Liver (tissue), 9 donors: ENCODE measurements around the gene CCDC89. TPM values are rescaled to one million over a fixed set of nuclear protein-coding genes. Genes with fewer than 3 reads are reported as not detected.

Experiments used
- DNase-seq: peaks from one replicate; pipeline ENCODE4 v3.0.0-alpha.2; 2017; ENCODE audit warnings: low spot score
- H3K27ac ChIP-seq, 2 donors: one replicate each; pipeline ENCODE4 v1.7.0; 2013; ENCODE audit warnings: inconsistent platforms in 2 of 2, low read length in 2 of 2, control low read depth in 1 of 2, low read depth in 1 of 2, mild to moderate bottlenecking in 1 of 2
- H3K27me3 ChIP-seq, 4 donors: one replicate each; pipeline versions ENCODE4 v1.6.1 to v1.7.0; 2013; ENCODE audit warnings: low read length in 3 of 4, inconsistent platforms in 1 of 4, mild to moderate bottlenecking in 1 of 4, moderate library complexity in 1 of 4; ENCODE audit not compliant: control insufficient read depth in 4 of 4, insufficient read depth in 4 of 4
- H3K36me3 ChIP-seq, 4 donors: one replicate each; pipeline versions ENCODE4 v1.6.1 to v1.7.0; 2013; ENCODE audit warnings: low read length in 3 of 4, mild to moderate bottlenecking in 3 of 4, low read depth in 1 of 4, moderate library complexity in 1 of 4; ENCODE audit not compliant: control insufficient read depth in 4 of 4, insufficient read depth in 3 of 4
- H3K4me1 ChIP-seq, 4 donors: one replicate each; pipeline versions ENCODE4 v1.6.1 to v1.7.0; 2013; ENCODE audit warnings: low read length in 3 of 4, mild to moderate bottlenecking in 3 of 4, moderate library complexity in 1 of 4; ENCODE audit not compliant: control insufficient read depth in 4 of 4, insufficient read depth in 4 of 4
- H3K4me3 ChIP-seq, 3 donors: one replicate each; pipeline versions ENCODE4 v1.6.1 to v1.7.0; 2013; ENCODE audit warnings: low read length in 3 of 3, control low read depth in 1 of 3, low read depth in 1 of 3, mild to moderate bottlenecking in 1 of 3
- H3K9ac ChIP-seq, 2 donors: one replicate each; pipeline ENCODE4 v1.7.0; 2013; ENCODE audit warnings: low read length in 2 of 2, mild to moderate bottlenecking in 2 of 2, moderate library complexity in 2 of 2, control low read depth in 1 of 2, low read depth in 1 of 2
- H3K9me3 ChIP-seq, 4 donors: one replicate each; pipeline versions ENCODE4 v1.6.1 to v1.7.0; 2013; ENCODE audit warnings: low read length in 3 of 4; ENCODE audit not compliant: control insufficient read depth in 4 of 4
- EGR1 ChIP-seq, 2 donors: IDR thresholded peaks; 2 replicates each; pipeline ENCODE4 v1.6.1; 2016 to 2018; ENCODE audit warnings: antibody characterized with exemption in 2 of 2, low read depth in 2 of 2
- FOXA1 ChIP-seq: IDR thresholded peaks from 2 replicates; pipeline ENCODE4 v1.6.1; 2016; ENCODE audit warnings: antibody characterized with exemption
- FOXA2 ChIP-seq: IDR thresholded peaks from 2 replicates; pipeline ENCODE4 v1.6.1; 2016; ENCODE audit warnings: antibody characterized with exemption
- GABPA ChIP-seq, 2 donors: IDR thresholded peaks in 1 of 2; conservative IDR thresholded peaks in 1 of 2; 2 replicates each; pipeline ENCODE4 v1.6.1; 2016; ENCODE audit warnings: antibody characterized with exemption in 2 of 2, mild to moderate bottlenecking in 1 of 2, moderate library complexity in 1 of 2
- HNF4A ChIP-seq, 2 donors: conservative IDR thresholded peaks; 2 replicates each; pipeline ENCODE4 v1.6.1; 2016; ENCODE audit warnings: antibody characterized with exemption in 2 of 2, mild to moderate bottlenecking in 2 of 2
- HNF4G ChIP-seq: IDR thresholded peaks from 2 replicates; pipeline ENCODE4 v1.6.1; 2016; ENCODE audit warnings: antibody characterized with exemption
- JUND ChIP-seq, 2 donors: IDR thresholded peaks; 2 replicates each; pipeline ENCODE4 v1.6.1; 2016; ENCODE audit warnings: antibody characterized with exemption in 2 of 2
- MAX ChIP-seq: IDR thresholded peaks from 2 replicates; pipeline ENCODE4 v1.6.1; 2016; ENCODE audit warnings: antibody characterized with exemption
- NR2F2 ChIP-seq: IDR thresholded peaks from 2 replicates; pipeline ENCODE4 v1.6.1; 2016; ENCODE audit warnings: antibody characterized with exemption
- RAD21 ChIP-seq, 2 donors: IDR thresholded peaks; 2 replicates each; pipeline ENCODE4 v1.6.1; 2016; ENCODE audit warnings: antibody characterized with exemption in 2 of 2, mild to moderate bottlenecking in 2 of 2
- REST ChIP-seq: IDR thresholded peaks from 2 replicates; pipeline ENCODE4 v1.6.1; 2016; ENCODE audit warnings: antibody characterized with exemption, mild to moderate bottlenecking
- RXRA ChIP-seq, 2 donors: IDR thresholded peaks; 2 replicates each; pipeline ENCODE4 v1.6.1; 2017 to 2018; ENCODE audit warnings: antibody characterized with exemption in 2 of 2, mild to moderate bottlenecking in 1 of 2
- SP1 ChIP-seq: IDR thresholded peaks from 2 replicates; pipeline ENCODE4 v1.6.1; 2018; ENCODE audit warnings: antibody characterized with exemption, mild to moderate bottlenecking
- YY1 ChIP-seq: IDR thresholded peaks from 2 replicates; pipeline ENCODE4 v1.6.1; 2016; ENCODE audit warnings: antibody characterized with exemption, mild to moderate bottlenecking
- ZBTB33 ChIP-seq: IDR thresholded peaks from 2 replicates; pipeline ENCODE4 v1.6.1; 2016; ENCODE audit warnings: antibody characterized with exemption
- WGBS: extraction: QIAGEN DNeasy Blood & Tissue Kit; methylation state at CpG from one replicate; pipeline ENCODE4 v1.1.7; 2013; 5-methylcytosine and 5-hydroxymethylcytosine counted together
- polyA plus RNA-seq, 2 donors: library from polyadenylated mRNA; stranded (reverse) in 1 of 2; unstranded in 1 of 2; fragments of 200-250 nt in 1 of 2; fragments of >200 nt in 1 of 2; fragmentation: Nextera tagmentation in 1 of 2; extraction: Ambion mirVana in 1 of 2; gene quantifications; one replicate each; pipeline versions ENCODE4 v1.2.1 to v1.2.3, GENCODE V29; 2013 to 2015
- total RNA-seq, 2 donors: library from RNA; depleted of rRNA; stranded (reverse); fragments of >200 nt; gene quantifications; one replicate each; pipeline ENCODE4 v1.2.3, GENCODE V29; 2014
- TF ChIP-seq, protein P1 (sequence below): fragments of 150-350 bp; IDR thresholded peaks from 2 replicates; pipeline ENCODE4 v1.5.1; 2017; ENCODE audit warnings: improper control_type of control experiment, low read depth, low read length; ENCODE audit not compliant: missing input control
- donor health status: healthy.
- donor health status: healthy.
- donor health status: healthy.
- donor health status: healthy.
- donor health status: healthy.

Gene CCDC89
- total and polyA plus RNA-seq, 4 donors = 0.17 to 1.0 (median 0.28) TPM; not detected in 1

- no peak for DNase-seq
- Histone ChIP-seq H3K27me3 (no peaks in the 10 kb centered on the region), H3K4me1 (no peaks in the 10 kb centered on the region), H3K27ac (no peak overlapping the region), H3K36me3 (no peaks in the 10 kb centered on the region), H3K9me3 (no peaks in the 10 kb centered on the region), H3K4me3 (no peak overlapping the region), H3K9ac (no peak overlapping the region)
- TF ChIP-seq RXRA (IDR thresholded peaks at IDR 0.05) = no peak
- TF ChIP-seq YY1 = no peak
- no peak for TF ChIP-seq JUND (IDR thresholded peaks at IDR 0.05)
- no peak for TF ChIP-seq HNF4G
- 79% methylated on average over 2 of the region's 2 CpGs for WGBS
Measured at GRCh38 chr11:85717429-85717828, 31.4 kb upstream of the CCDC89 start.

DNA sequence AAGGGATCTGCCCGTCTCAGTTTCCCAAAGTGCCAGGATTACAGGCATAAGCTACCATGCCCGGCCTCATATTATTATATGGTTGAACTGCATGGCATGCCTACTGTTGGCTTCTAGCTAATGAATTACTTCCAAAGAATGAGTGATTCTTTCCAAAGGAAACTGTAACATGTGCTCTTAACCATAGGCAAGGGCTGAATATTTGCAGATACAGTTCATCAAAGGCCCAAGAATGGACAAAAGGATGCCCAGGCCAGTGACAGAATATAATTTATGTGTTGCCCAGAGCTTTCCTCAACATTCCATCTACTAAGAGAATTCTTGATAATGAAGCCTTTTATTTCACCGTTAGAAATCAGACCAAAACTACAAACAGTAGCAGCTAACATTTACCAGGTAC, 27.0 kb upstream of the CCDC89 start:
- Histone ChIP-seq H3K27ac (no peak overlapping the region), H3K9ac (no peak overlapping the region), H3K4me3 (no peak overlapping the region), H3K27me3 (no peaks in the 10 kb centered on the region), H3K9me3 (no peaks in the 10 kb centered on the region), H3K4me1 (no peaks in the 10 kb centered on the region), H3K36me3 (no peaks in the 10 kb centered on the region)
- DNase-seq = no peak
- 91% methylated on average over 3 of the region's 3 CpGs for WGBS
- TF ChIP-seq YY1 = no peak
- no peak for TF ChIP-seq FOXA2
- TF ChIP-seq RXRA (IDR thresholded peaks at IDR 0.05) = no peak
- TF ChIP-seq REST = no peak
- no peak for TF ChIP-seq JUND (IDR thresholded peaks at IDR 0.05)
- no peak for TF ChIP-seq FOXA1
- TF ChIP-seq RAD21 (IDR thresholded peaks at IDR 0.05) = no peak
- no peak for TF ChIP-seq ZBTB33
- TF ChIP-seq HNF4G = no peak
- no peak for TF ChIP-seq NR2F2
- TF ChIP-seq MAX = no peak
- no peak for TF ChIP-seq EGR1 (IDR thresholded peaks at IDR 0.05; ENCODE audit: low read depth in 2 of 2)
- TF ChIP-seq, protein P1, sequence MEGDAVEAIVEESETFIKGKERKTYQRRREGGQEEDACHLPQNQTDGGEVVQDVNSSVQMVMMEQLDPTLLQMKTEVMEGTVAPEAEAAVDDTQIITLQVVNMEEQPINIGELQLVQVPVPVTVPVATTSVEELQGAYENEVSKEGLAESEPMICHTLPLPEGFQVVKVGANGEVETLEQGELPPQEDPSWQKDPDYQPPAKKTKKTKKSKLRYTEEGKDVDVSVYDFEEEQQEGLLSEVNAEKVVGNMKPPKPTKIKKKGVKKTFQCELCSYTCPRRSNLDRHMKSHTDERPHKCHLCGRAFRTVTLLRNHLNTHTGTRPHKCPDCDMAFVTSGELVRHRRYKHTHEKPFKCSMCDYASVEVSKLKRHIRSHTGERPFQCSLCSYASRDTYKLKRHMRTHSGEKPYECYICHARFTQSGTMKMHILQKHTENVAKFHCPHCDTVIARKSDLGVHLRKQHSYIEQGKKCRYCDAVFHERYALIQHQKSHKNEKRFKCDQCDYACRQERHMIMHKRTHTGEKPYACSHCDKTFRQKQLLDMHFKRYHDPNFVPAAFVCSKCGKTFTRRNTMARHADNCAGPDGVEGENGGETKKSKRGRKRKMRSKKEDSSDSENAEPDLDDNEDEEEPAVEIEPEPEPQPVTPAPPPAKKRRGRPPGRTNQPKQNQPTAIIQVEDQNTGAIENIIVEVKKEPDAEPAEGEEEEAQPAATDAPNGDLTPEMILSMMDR = no peak
- TF ChIP-seq GABPA (IDR thresholded peaks at IDR 0.05 in 1 of 2, conservative IDR thresholded peaks at IDR 0.05 in 1 of 2) = no peak
- no peak for TF ChIP-seq HNF4A (conservative IDR thresholded peaks at IDR 0.05)
- TF ChIP-seq SP1 = no peak
